AG09309 (cell line): ENCODE data around the gene MFSD6L.

ENCODE experiments used
- DNase-seq: peaks from one replicate; pipeline ENCODE4 v3.0.0-alpha.2; 2010; ENCODE audit warnings: low read depth
- H3K4me3 ChIP-seq: 2 replicates; pipeline ENCODE4 v1.5.1; 2011; ENCODE audit warnings: mild to moderate bottlenecking, low read depth, low read length, moderate library complexity; ENCODE audit not compliant: control insufficient read depth
- CTCF ChIP-seq: IDR thresholded peaks from 2 replicates; pipeline ENCODE4 v1.5.1; 2011; ENCODE audit warnings: mild to moderate bottlenecking, low read depth, low read length, inconsistent platforms; ENCODE audit not compliant: insufficient read depth, control insufficient read depth; ENCODE audit errors: missing control alignments

MFSD6L gene

GRCh38 chr17:8839410-8839935, 40.3 kb upstream of the MFSD6L start:
- no peak overlapping the region for H3K4me3 ChIP-seq
- no peak for DNase-seq

GRCh38 chr17:8838551-8839095, 39.5 kb upstream of the MFSD6L start:
- no peak overlapping the region for H3K4me3 ChIP-seq
- DNase-seq, result no peak
- TF ChIP-seq CTCF, result no peak

More at GRCh38 chr17:8839410-8839935, 40.3 kb upstream of the MFSD6L start:
- TF ChIP-seq CTCF, result no peak

- TF ChIP-seq CTCF, result no peak
- H3K4me3 ChIP-seq, result no peak overlapping the region
- DNase-seq, result no peak
These were observed 38.5 kb upstream of the MFSD6L start for GRCh38 chr17:8837563-8838075.

- no peak overlapping the region for H3K4me3 ChIP-seq
- TF ChIP-seq CTCF, result no peak
- no peak for DNase-seq
These were observed 37.8 kb upstream of the MFSD6L start for GRCh38 chr17:8836821-8837562.

- H3K4me3 ChIP-seq, result no peak overlapping the region
- TF ChIP-seq CTCF, result no peak
- no peak for DNase-seq
These were observed 36.6 kb upstream of the MFSD6L start for GRCh38 chr17:8835631-8836364.

- DNase-seq, result no peak
- H3K4me3 ChIP-seq, result no peak overlapping the region
- no peak for TF ChIP-seq CTCF
These were observed 35.9 kb upstream of the MFSD6L start for GRCh38 chr17:8835106-8835505.
